Body of pancreas (tissue), 4 donors: ENCODE results near the gene ELF2.

Source experiments
- CTCF ChIP-seq, 7 experiments: fragments of 450-650 bp in 4 of 7; fragments of 200-600 bp in 3 of 7; sonication (generic) in 3 of 7; IDR thresholded peaks; one replicate each; pipeline ENCODE4 v1.5.1; 2016 to 2019; ENCODE audit warnings: antibody characterized with exemption in 7 of 7
- POLR2A ChIP-seq, 3 donors: fragments of 450-650 bp; IDR thresholded peaks; one replicate each; pipeline ENCODE4 v1.6.1; 2016; ENCODE audit warnings: antibody characterized with exemption in 3 of 3, mild to moderate bottlenecking in 2 of 3

- TF ChIP-seq CTCF (IDR thresholded peaks at IDR 0.05) (peak in 6 of 7 experiments; percentile 8 to 44 (median 32)), POLR2A (IDR thresholded peaks at IDR 0.05) (no peak)
These were observed 91.9 kb downstream of the ELF2 start for GRCh38 chr4:139085141-139085540.
